HepG2 (cell line): ENCODE measurements around the gene ANKRD11. TPM values are rescaled to one million over a fixed set of nuclear protein-coding genes. Genes with fewer than 3 reads are reported as not detected.

Experiments
- ATAC-seq: fragments of 200-7000 bp; cut with Tn5 transposase; 3 replicates; pipeline ENCODE4 v1.9.1; 2020; ENCODE audit warnings: mild to moderate bottlenecking, moderate library complexity
- BruUV-seq: library from RNA; stranded (reverse); fragments of 400-500 nt; replicated peaks from 2 replicates; lab custom pipeline; 2021; lab: Mats Ljungman, UMichigan
- CTCF ChIA-PET: fragments of 300-600 bp; formaldehyde crosslinking; extraction: SDS; loops from one replicate; lab custom pipeline; 2021; ENCODE audit warnings: low total read pairs, inconsistent platforms, low intra/inter-chr PET ratio; lab: Yijun Ruan, JAX
- POLR2A ChIA-PET: fragments of 350-600 bp; sonication (Branson Sonifier 250); formaldehyde crosslinking; loops from one replicate; lab custom pipeline; 2020; ENCODE audit warnings: antibody characterized with exemption, inconsistent platforms; lab: Yijun Ruan, JAX
- DNase-seq: peaks from one replicate; pipeline ENCODE4 v3.0.0-alpha.2; 2015; ENCODE audit warnings: low spot score
- FAIRE-seq: peaks from 3 replicates; lab custom pipeline; 2011; peaks lifted over from hg19 to GRCh38; lab: Jason Lieb, UNC
- H2AFZ ChIP-seq: one replicate; pipeline ENCODE4 v1.6.1; 2011; ENCODE audit warnings: low read length, inconsistent platforms
- H3K27ac ChIP-seq: fragments of 300-600 bp; 3 replicates; pipeline ENCODE4 v1.8.0; 2011; ENCODE audit warnings: mixed run types, mild to moderate bottlenecking, mixed read lengths, low read length, inconsistent platforms; ENCODE audit not compliant: insufficient read depth; ENCODE audit errors: extremely low read length
- H3K27me3 ChIP-seq, 2 experiments: fragments of 200-600 bp in 1 of 2; 2 replicates in 1 of 2; 3 replicates in 1 of 2; pipeline versions ENCODE4 v1.6.0 to v1.8.0; 2011; ENCODE audit warnings: low read length in 2 of 2, mild to moderate bottlenecking in 2 of 2, moderate library complexity in 2 of 2, inconsistent platforms in 1 of 2; ENCODE audit not compliant: insufficient read depth in 2 of 2, control insufficient read depth in 1 of 2
- H3K36me3 ChIP-seq, 2 experiments: fragments of 200-600 bp in 1 of 2; replicated peaks in 1 of 2; 2 replicates in 1 of 2; 3 replicates in 1 of 2; pipeline versions ENCODE4 v1.5.1 to v1.8.0; 2011; ENCODE audit warnings: low read length in 2 of 2, inconsistent platforms in 1 of 2; ENCODE audit not compliant: insufficient read depth in 2 of 2, control insufficient read depth in 1 of 2
- H3K4me1 ChIP-seq: 2 replicates; pipeline ENCODE4 v1.5.1; 2012; ENCODE audit warnings: low read length, inconsistent platforms; ENCODE audit not compliant: insufficient read depth
- H3K4me2 ChIP-seq: 2 replicates; pipeline ENCODE4 v1.6.0; 2011; ENCODE audit warnings: low read depth, low read length, inconsistent platforms
- H3K4me3 ChIP-seq, 3 experiments: fragments of 200-600 bp in 1 of 3; sonication (generic), shearing (Covaris generic) in 1 of 3; replicated peaks in 1 of 3; 2 replicates each; pipeline ENCODE4 v1.5.1; 2011 to 2016; ENCODE audit warnings: low read length in 3 of 3, inconsistent platforms in 2 of 3, low read depth in 2 of 3, mild to moderate bottlenecking in 2 of 3, control low read depth in 1 of 3, mixed read lengths in 1 of 3; ENCODE audit not compliant: insufficient read depth in 1 of 3
- H3K79me2 ChIP-seq: one replicate; pipeline ENCODE4 v1.6.1; 2011; ENCODE audit warnings: low read length, inconsistent platforms; ENCODE audit not compliant: insufficient read depth
- H3K9ac ChIP-seq: 2 replicates; pipeline ENCODE4 v1.6.0; 2011; ENCODE audit warnings: mild to moderate bottlenecking, low read depth, low read length, inconsistent platforms; ENCODE audit not compliant: insufficient read depth
- H3K9me3 ChIP-seq: 2 replicates; pipeline ENCODE4 v1.5.1; 2012; ENCODE audit warnings: mild to moderate bottlenecking, low read length
- H4K20me1 ChIP-seq: 2 replicates; pipeline ENCODE4 v1.6.0; 2011; ENCODE audit warnings: inconsistent platforms, mild to moderate bottlenecking, low read length, moderate library complexity; ENCODE audit not compliant: insufficient read depth
- CENPBD1 ChIP-seq: sonication (generic); formaldehyde crosslinking; IDR thresholded peaks from 2 replicates; pipeline ENCODE4 v1.8.0; 2022; ENCODE audit warnings: missing genetic modification reagents, low read depth, mild to moderate bottlenecking, borderline replicate concordance
- HMGXB4 ChIP-seq, 2 experiments: sonication (generic) in 1 of 2; formaldehyde crosslinking in 1 of 2; IDR thresholded peaks; 2 replicates each; pipeline versions ENCODE4 v1.4.0 to v1.6.1; 2018 to 2020; ENCODE audit warnings: missing genetic modification reagents in 2 of 2, borderline replicate concordance in 1 of 2, low read depth in 1 of 2, mild to moderate bottlenecking in 1 of 2, missing biosample characterization in 1 of 2
- NFE2L1 ChIP-seq: sonication (generic); formaldehyde crosslinking; IDR thresholded peaks from 2 replicates; pipeline ENCODE4 v1.4.0; 2020; ENCODE audit warnings: missing genetic modification reagents, mild to moderate bottlenecking, borderline replicate concordance
- SMC3 ChIP-seq: IDR thresholded peaks from 2 replicates; pipeline ENCODE4 v1.6.1; 2011; ENCODE audit warnings: low read length, improper control_type of control experiment
- ZNF687 ChIP-seq: sonication (generic); formaldehyde crosslinking; IDR thresholded peaks from 2 replicates; pipeline ENCODE4 v1.5.1; 2020; ENCODE audit warnings: mild to moderate bottlenecking, missing genetic modification reagents, moderate library complexity
- ZNF746 ChIP-seq: sonication (generic); formaldehyde crosslinking; IDR thresholded peaks from 2 replicates; pipeline ENCODE4 v1.8.0; 2022; ENCODE audit warnings: mild to moderate bottlenecking, missing genetic modification reagents
- WGBS: methylation state at CpG from one replicate; pipeline ENCODE4 v1.1.6; 2017; ENCODE audit warnings: low lambda C conversion rate; 5-methylcytosine and 5-hydroxymethylcytosine counted together
- in situ Hi-C: cut with HindIII; loops from 2 replicates; pipeline ENCODE4 v1.10.0; 2017; ENCODE audit warnings: low pct_unique_long_range_greater_than_20kb; ENCODE audit not compliant: extremely low pct_ligation_motif_present
- intact Hi-C: fragments of 100-400 bp; cut with micrococcal nuclease; formaldehyde crosslinking; loops from one replicate; pipeline ENCODE4 v1.10.0; 2022; ENCODE audit not compliant: unreplicated experiment
- polyA plus RNA-seq, 8 experiments: library from polyadenylated mRNA; depleted of rRNA in 3 of 8; stranded (reverse) in 7 of 8; unstranded in 1 of 8; fragments of >200 nt; fragmentation: Illumina TruSeq in 4 of 8; extraction: Trizol in 4 of 8; gene quantifications; 2 replicates each; pipeline versions ENCODE4 v1.2.1 to v1.2.3, GENCODE V29; 2011 to 2016; ENCODE audit warnings: low read depth in 4 of 8, missing spikeins in 1 of 8, mixed read lengths in 1 of 8; ENCODE audit not compliant: insufficient read depth in 1 of 8
- total RNA-seq, 5 experiments: library from RNA; depleted of rRNA; stranded (reverse); fragments of >200 nt; fragmentation: Illumina TruSeq; extraction: Trizol; gene quantifications; 2 replicates each; pipeline ENCODE4 v1.2.3, GENCODE V29; 2016; ENCODE audit warnings: low read depth in 1 of 5
- TF ChIP-seq, protein P1 (sequence below), 2 experiments: IDR thresholded peaks; 2 replicates each; pipeline ENCODE4 v1.6.1; 2011 to 2012; ENCODE audit warnings: low read length in 2 of 2, borderline replicate concordance in 1 of 2, low read depth in 1 of 2, mild to moderate bottlenecking in 1 of 2, moderate library complexity in 1 of 2
- TF ChIP-seq, protein P2 (sequence below), 2 experiments: fragments of 450-650 bp in 1 of 2; sonication (generic) in 1 of 2; formaldehyde crosslinking; IDR thresholded peaks; 2 replicates each; pipeline versions ENCODE4 v1.5.0 to v1.8.0; 2020 to 2022; ENCODE audit warnings: mild to moderate bottlenecking in 1 of 2, missing genetic modification reagents in 1 of 2

Gene ANKRD11
- total and polyA plus RNA-seq, 2 of the 13 experiments (the other 11 are each of a cell fraction or from before 2014, with no cell fraction given), result 21.4 to 38.4 TPM

- TF ChIP-seq ZNF746 (CRISPR knock-in tag) (no peak), NFE2L1 (CRISPR knock-in tag) (no peak)
- TF ChIP-seq, protein P1, sequence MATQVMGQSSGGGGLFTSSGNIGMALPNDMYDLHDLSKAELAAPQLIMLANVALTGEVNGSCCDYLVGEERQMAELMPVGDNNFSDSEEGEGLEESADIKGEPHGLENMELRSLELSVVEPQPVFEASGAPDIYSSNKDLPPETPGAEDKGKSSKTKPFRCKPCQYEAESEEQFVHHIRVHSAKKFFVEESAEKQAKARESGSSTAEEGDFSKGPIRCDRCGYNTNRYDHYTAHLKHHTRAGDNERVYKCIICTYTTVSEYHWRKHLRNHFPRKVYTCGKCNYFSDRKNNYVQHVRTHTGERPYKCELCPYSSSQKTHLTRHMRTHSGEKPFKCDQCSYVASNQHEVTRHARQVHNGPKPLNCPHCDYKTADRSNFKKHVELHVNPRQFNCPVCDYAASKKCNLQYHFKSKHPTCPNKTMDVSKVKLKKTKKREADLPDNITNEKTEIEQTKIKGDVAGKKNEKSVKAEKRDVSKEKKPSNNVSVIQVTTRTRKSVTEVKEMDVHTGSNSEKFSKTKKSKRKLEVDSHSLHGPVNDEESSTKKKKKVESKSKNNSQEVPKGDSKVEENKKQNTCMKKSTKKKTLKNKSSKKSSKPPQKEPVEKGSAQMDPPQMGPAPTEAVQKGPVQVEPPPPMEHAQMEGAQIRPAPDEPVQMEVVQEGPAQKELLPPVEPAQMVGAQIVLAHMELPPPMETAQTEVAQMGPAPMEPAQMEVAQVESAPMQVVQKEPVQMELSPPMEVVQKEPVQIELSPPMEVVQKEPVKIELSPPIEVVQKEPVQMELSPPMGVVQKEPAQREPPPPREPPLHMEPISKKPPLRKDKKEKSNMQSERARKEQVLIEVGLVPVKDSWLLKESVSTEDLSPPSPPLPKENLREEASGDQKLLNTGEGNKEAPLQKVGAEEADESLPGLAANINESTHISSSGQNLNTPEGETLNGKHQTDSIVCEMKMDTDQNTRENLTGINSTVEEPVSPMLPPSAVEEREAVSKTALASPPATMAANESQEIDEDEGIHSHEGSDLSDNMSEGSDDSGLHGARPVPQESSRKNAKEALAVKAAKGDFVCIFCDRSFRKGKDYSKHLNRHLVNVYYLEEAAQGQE (IDR thresholded peaks at IDR 0.05; ENCODE audit: borderline replicate concordance in 1 of 2, low read depth in 1 of 2, low read length in 2 of 2), result no peak
These were observed 43.4 kb downstream of the ANKRD11 start (continued) for GRCh38 chr16:89446975-89447293.

GRCh38 chr16:89446136-89446974, 44.0 kb downstream of the ANKRD11 start:
- ChIA-PET CTCF (interaction anchor here (0.5 kb wide), 1 partner anchor 11 kb away, joined by 3 read pairs; no protein-coding TSS in a partner anchor), POLR2A (no interaction called here)
- 0 out of 5 replicates have a peak, but pooled peaks cover 0 to 1% of the 10 kb centered on the region in 2 experiments for H3K36me3 ChIP-seq
- H3K79me2 ChIP-seq, result peaks cover 97% of the 10 kb centered on the region
- DNase-seq, result no peak
- WGBS, result 89% methylated on average over 15 of the region's 15 CpGs
- H3K9me3 ChIP-seq, result no peaks in the 10 kb centered on the region
- no peak for ATAC-seq
- no peaks in the 10 kb centered on the region for H3K27me3 ChIP-seq
- H3K9ac ChIP-seq, result no peak overlapping the region
- intact Hi-C loops (no loop called here), in situ Hi-C loops (no loop called here)
- peaks cover 91% of the 10 kb centered on the region for H3K4me1 ChIP-seq
- no TSS peak for BruUV-seq
- H3K27ac ChIP-seq, result no peak overlapping the region
- no peak overlapping the region for H3K4me3 ChIP-seq
- FAIRE-seq, result no peak
- H3K4me2 ChIP-seq, result no peak overlapping the region
- peaks cover 99% of the 10 kb centered on the region for H4K20me1 ChIP-seq
- H2AFZ ChIP-seq, result no peak overlapping the region
- TF ChIP-seq ZNF687 (CRISPR knock-in tag) (peak; percentile 14; the same call in 1 of the 2 replicates), CENPBD1 (CRISPR knock-in tag) (no peak), HMGXB4 (CRISPR knock-in tag; IDR thresholded peaks at IDR 0.05; ENCODE audit: borderline replicate concordance in 1 of 2, low read depth in 1 of 2) (no peak), SMC3 (no peak)
- TF ChIP-seq, protein P2, sequence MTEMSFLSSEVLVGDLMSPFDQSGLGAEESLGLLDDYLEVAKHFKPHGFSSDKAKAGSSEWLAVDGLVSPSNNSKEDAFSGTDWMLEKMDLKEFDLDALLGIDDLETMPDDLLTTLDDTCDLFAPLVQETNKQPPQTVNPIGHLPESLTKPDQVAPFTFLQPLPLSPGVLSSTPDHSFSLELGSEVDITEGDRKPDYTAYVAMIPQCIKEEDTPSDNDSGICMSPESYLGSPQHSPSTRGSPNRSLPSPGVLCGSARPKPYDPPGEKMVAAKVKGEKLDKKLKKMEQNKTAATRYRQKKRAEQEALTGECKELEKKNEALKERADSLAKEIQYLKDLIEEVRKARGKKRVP (CRISPR knock-in tag; IDR thresholded peaks at IDR 0.05), result no peak
